ENCODE measurements around the gene APRT.

DNA sequence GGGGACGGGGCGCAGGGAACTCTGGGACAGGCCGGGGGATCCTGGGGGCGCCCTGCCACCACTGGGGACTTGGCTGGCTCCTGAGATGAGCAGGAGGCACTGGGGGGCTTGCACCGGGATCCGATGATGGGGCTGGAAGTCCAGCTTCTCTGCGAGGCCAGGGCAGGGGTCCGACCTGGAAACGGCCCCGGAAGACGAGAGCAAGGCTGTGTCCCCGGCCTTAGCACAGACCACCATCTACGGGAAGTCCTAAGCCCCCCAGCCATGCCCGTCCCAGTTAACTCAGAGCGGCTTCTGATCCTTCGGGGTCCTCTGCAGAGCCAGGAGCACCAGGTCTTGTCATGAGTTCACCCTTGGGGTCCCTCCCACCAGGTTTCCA, 7.6 kb downstream of the APRT start:
- TF ChIP-seq POLR2AphosphoS5 (IDR thresholded peaks at IDR 0.05; ENCODE audit: low read depth, low read length) (no peak), TAF1 (IDR thresholded peaks at IDR 0.05; ENCODE audit: borderline replicate concordance, low read depth, low read length) (no peak), POLR2A (IDR thresholded peaks at IDR 0.05; ENCODE audit: low read depth, low read length) (no peak; the same call in 1 of the 2 replicates)
